Caco-2 (cell line): ENCODE measurements around the gene CRAT. TPM values are rescaled to one million over a fixed set of nuclear protein-coding genes. Genes with fewer than 3 reads are reported as not detected.

Experiments used
- BruUV-seq: library from RNA; stranded (reverse); fragments of 400-500 nt; replicated peaks from 2 replicates; lab custom pipeline; 2021; lab: Mats Ljungman, UMichigan
- CTCF ChIA-PET: fragments of 300-600 bp; sonication (Branson Sonifier 250); formaldehyde crosslinking; loops from one replicate; lab custom pipeline; 2022; ENCODE audit warnings: antibody characterized with exemption; lab: Charles Lee
- POLR2A ChIA-PET: fragments of 300-600 bp; sonication (Branson Sonifier 250); formaldehyde crosslinking; loops from one replicate; lab custom pipeline; 2022; ENCODE audit warnings: antibody characterized with exemption; lab: Charles Lee
- DNase-seq, 2 experiments: peaks; one replicate each; pipeline versions ENCODE4 v3.0.0 to v3.0.0-alpha.2; 2020 to 2022
- H3K27me3 ChIP-seq: replicated peaks from 2 replicates; pipeline ENCODE4 v1.6.0; 2011; ENCODE audit warnings: low read length; ENCODE audit not compliant: control insufficient read depth, insufficient read depth
- H3K36me3 ChIP-seq: 2 replicates; pipeline ENCODE4 v1.5.1; 2011; ENCODE audit warnings: low read length; ENCODE audit not compliant: control insufficient read depth, insufficient read depth
- H3K4me1 ChIP-seq: fragments of 250-450 bp; sonication (Bioruptor Pico); 2 replicates; pipeline ENCODE4 v1.5.1; 2020; ENCODE audit warnings: mild to moderate bottlenecking
- H3K4me3 ChIP-seq: 2 replicates; pipeline ENCODE4 v1.5.1; 2011; ENCODE audit warnings: low read depth, mild to moderate bottlenecking, control low read depth, low read length
- H3K9me3 ChIP-seq: fragments of 250-450 bp; sonication (Bioruptor Pico); 2 replicates; pipeline ENCODE4 v1.5.1; 2020; ENCODE audit warnings: mild to moderate bottlenecking, moderate library complexity
- H3K27ac Mint-ChIP-seq: one replicate; pipeline ENCODE4 v1.8.0; 2022; ENCODE audit warnings: mixed read lengths; ENCODE audit not compliant: unreplicated experiment
- H3K27me3 Mint-ChIP-seq: one replicate; pipeline ENCODE4 v1.8.0; 2022; ENCODE audit warnings: mixed read lengths; ENCODE audit not compliant: insufficient read depth, unreplicated experiment
- H3K36me3 Mint-ChIP-seq: one replicate; pipeline ENCODE4 v1.8.0; 2022; ENCODE audit warnings: mild to moderate bottlenecking, mixed read lengths; ENCODE audit not compliant: insufficient read depth, unreplicated experiment
- H3K4me1 Mint-ChIP-seq: one replicate; pipeline ENCODE4 v1.8.0; 2022; ENCODE audit warnings: low read depth, mixed read lengths; ENCODE audit not compliant: unreplicated experiment
- H3K4me3 Mint-ChIP-seq: one replicate; pipeline ENCODE4 v1.8.0; 2022; ENCODE audit warnings: mild to moderate bottlenecking, moderate library complexity, mixed read lengths; ENCODE audit not compliant: unreplicated experiment
- H3K9me3 Mint-ChIP-seq: one replicate; pipeline ENCODE4 v1.8.0; 2022; ENCODE audit warnings: mixed read lengths; ENCODE audit not compliant: unreplicated experiment
- CTCF ChIP-seq, 2 experiments: fragments of 200-600 bp in 1 of 2; IDR thresholded peaks; 1 replicate in 1 of 2; 2 replicates in 1 of 2; pipeline versions ENCODE4 v1.5.1 to v1.8.0; 2011 to 2022; ENCODE audit warnings: antibody characterized with exemption in 1 of 2, control low read depth in 1 of 2, inconsistent platforms in 1 of 2, low read depth in 1 of 2, low read length in 1 of 2, mild to moderate bottlenecking in 1 of 2, moderate library complexity in 1 of 2; ENCODE audit not compliant: insufficient read depth in 1 of 2, severe bottlenecking in 1 of 2, unreplicated experiment in 1 of 2
- intact Hi-C: fragments of 100-400 bp; cut with micrococcal nuclease; formaldehyde crosslinking; loops from one replicate; pipeline ENCODE4 v1.10.0; 2022; ENCODE audit not compliant: unreplicated experiment
- total RNA-seq: library from RNA; stranded (reverse); gene quantifications from 2 replicates; pipeline ENCODE4 v1.2.3, GENCODE V29; 2022

The CRAT gene
- total RNA-seq, 1 experiment from 2014 or later, result 20.7 TPM

- BruUV-seq, result no TSS peak
- Mint-ChIP-seq H3K4me1 (peaks cover 7% of the 10 kb centered on the region), H3K9me3 (no peaks in the 10 kb centered on the region), H3K27ac (no peak overlapping the region), H3K27me3 (no peaks in the 10 kb centered on the region), H3K4me3 (no peak overlapping the region), H3K36me3 (peaks cover 25% of the 10 kb centered on the region)
- ChIA-PET CTCF (interaction anchor here (1.0 to 2.1 kb wide), 3 partner anchors 9 to 22 kb away, joined by 3 to 8 read pairs (median 3); no protein-coding TSS in a partner anchor), POLR2A (no interaction called here)
- intact Hi-C loops, result no loop called here
- H3K27me3 ChIP-seq, result no peaks in the 10 kb centered on the region
- DNase-seq, result no peak
- H3K36me3 ChIP-seq, result no peaks in the 10 kb centered on the region; the same call in none of the 2 replicates
- H3K9me3 ChIP-seq, result no peaks in the 10 kb centered on the region
- peaks cover 6% of the 10 kb centered on the region for H3K4me1 ChIP-seq
- TF ChIP-seq CTCF (IDR thresholded peaks at IDR 0.05; ENCODE audit: insufficient read depth in 1 of 2, low read depth in 1 of 2, low read length in 1 of 2, severe bottlenecking in 1 of 2, unreplicated experiment in 1 of 2), result no peak
- H3K4me3 ChIP-seq, result no peak overlapping the region
Measured at GRCh38 chr9:129151469-129151868, 40.9 kb upstream of the CRAT start.

GRCh38 chr9:129150672-129151211 is 40.1 kb upstream of the CRAT start:
- no peak for TF ChIP-seq CTCF (IDR thresholded peaks at IDR 0.05; ENCODE audit: insufficient read depth in 1 of 2, low read depth in 1 of 2, low read length in 1 of 2, severe bottlenecking in 1 of 2, unreplicated experiment in 1 of 2)
- CTCF ChIA-PET, result interaction anchor here (1.0 to 2.1 kb wide), 2 partner anchors 11 to 23 kb away, joined by 3 to 8 read pairs; no protein-coding TSS in a partner anchor
- no peaks in the 10 kb centered on the region for H3K27me3 ChIP-seq
- DNase-seq, result no peak
- no TSS peak for BruUV-seq
- H3K4me3 ChIP-seq, result no peak overlapping the region
- H3K4me1 Mint-ChIP-seq, result peaks cover 14% of the 10 kb centered on the region
- no peak overlapping the region for H3K4me3 Mint-ChIP-seq
- no peaks in the 10 kb centered on the region for H3K27me3 Mint-ChIP-seq
- intact Hi-C loops, result no loop called here
- H3K9me3 Mint-ChIP-seq, result no peaks in the 10 kb centered on the region
- H3K36me3 ChIP-seq, result no peaks in the 10 kb centered on the region; the same call in none of the 2 replicates
- POLR2A ChIA-PET, result no interaction called here
- H3K36me3 Mint-ChIP-seq, result peaks cover 30% of the 10 kb centered on the region
- H3K27ac Mint-ChIP-seq, result no peak overlapping the region
- H3K4me1 ChIP-seq, result peaks cover 14% of the 10 kb centered on the region
- H3K9me3 ChIP-seq, result no peaks in the 10 kb centered on the region

DNA sequence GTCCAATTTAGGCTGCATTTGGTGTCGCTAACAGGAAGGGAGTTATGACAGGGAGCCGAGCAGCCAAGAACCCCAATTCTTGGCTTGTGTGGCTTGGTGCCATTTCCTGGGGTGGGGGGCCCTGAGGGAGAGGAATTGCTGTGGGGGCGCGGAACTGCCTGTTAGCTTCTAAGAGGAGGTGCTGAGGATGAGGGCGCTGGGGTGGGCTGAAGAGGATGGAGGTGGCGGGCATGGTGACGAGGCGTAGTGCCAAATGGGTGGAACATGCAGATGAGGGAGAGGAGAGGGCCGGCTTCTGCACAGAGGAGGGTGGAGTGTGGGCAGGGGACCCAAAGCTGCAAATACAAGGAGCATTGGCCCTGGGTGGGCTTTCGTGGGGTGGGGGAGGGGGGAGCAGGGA is 39.5 kb upstream of the CRAT start:
- DNase-seq, result no peak
- CTCF ChIA-PET, result no interaction called here

More for the DNA sequence above, 39.5 kb upstream of the CRAT start:
- no peak for TF ChIP-seq CTCF (IDR thresholded peaks at IDR 0.05; ENCODE audit: insufficient read depth in 1 of 2, low read depth in 1 of 2, low read length in 1 of 2, severe bottlenecking in 1 of 2, unreplicated experiment in 1 of 2)
- Mint-ChIP-seq H3K36me3 (peaks cover 32% of the 10 kb centered on the region), H3K4me1 (peaks cover 14% of the 10 kb centered on the region), H3K27ac (no peak overlapping the region), H3K4me3 (no peak overlapping the region), H3K27me3 (no peaks in the 10 kb centered on the region), H3K9me3 (no peaks in the 10 kb centered on the region)
- no peaks in the 10 kb centered on the region for H3K9me3 ChIP-seq
- H3K4me1 ChIP-seq, result peaks cover 20% of the 10 kb centered on the region
- no peak overlapping the region for H3K4me3 ChIP-seq
- BruUV-seq, result no TSS peak
- no peaks in the 10 kb centered on the region for H3K27me3 ChIP-seq
- POLR2A ChIA-PET, result no interaction called here
- H3K36me3 ChIP-seq, result no peaks in the 10 kb centered on the region; the same call in none of the 2 replicates
- intact Hi-C loops, result no loop called here
